A673 (cell line): ENCODE data around the gene MRTFA.

Source experiments
- CTCF ChIP-seq: fragments of 300-800, 200-600 bp; sonication (generic); conservative IDR thresholded peaks from 2 replicates; pipeline ENCODE4 v1.5.1; 2017; ENCODE audit warnings: low read depth, mild to moderate bottlenecking, antibody characterized with exemption, low read length, moderate library complexity, mixed read lengths
- EZH2 ChIP-seq: fragments of 200-600 bp; sonication (generic); IDR thresholded peaks from 2 replicates; pipeline ENCODE4 v1.6.1; 2017; ENCODE audit warnings: borderline replicate concordance, low read depth, mild to moderate bottlenecking, mixed read lengths, antibody characterized with exemption, low read length; ENCODE audit not compliant: poor library complexity, severe bottlenecking

- no peak for TF ChIP-seq CTCF
- no peak for TF ChIP-seq EZH2
Observed at GRCh38 chr22:40361100-40361499, 275.4 kb downstream of the MRTFA start.
